Renal cortex interstitium (tissue), 15 donors: ENCODE results near the gene FAM227B. TPM values are rescaled to one million over a fixed set of nuclear protein-coding genes. Genes with fewer than 3 reads are reported as not detected.
"Not testable (repeated sequence)": the region's sequence is repeated elsewhere in the genome, so short reads cannot be mapped to it uniquely, and the experiment has no call there.

ENCODE experiments used
- DNase-seq, 11 donors: peaks; one replicate each; pipeline ENCODE4 v3.0.0-alpha.2; 2013; ENCODE audit warnings: low read depth in 9 of 11, low spot score in 4 of 11; ENCODE audit errors: extremely low read depth in 1 of 11
- long read RNA-seq, 16 experiments: transcript quantifications; one replicate each; lab custom pipeline, GENCODE V29; 2026
- polyA plus RNA-seq, 3 donors: library from polyadenylated mRNA; unstranded; fragments of 120-200 nt; gene quantifications; one replicate each; pipeline ENCODE4 v1.2.1, GENCODE V29; 2013; ENCODE audit not compliant: insufficient read length in 3 of 3

The FAM227B gene
- polyA plus RNA-seq, result 10 to 100 TPM; 14.8 to 18.5 (median 16.1) TPM
- long read RNA-seq, donor 1, partial matches to known transcripts, result 17 of 17 reads
- long read RNA-seq, donor 1, other reads (novel, unspliced or antisense), result 0 of 17 reads
- long read RNA-seq, donor 2, result 0 reads
- long read RNA-seq, donor 3, partial matches to known transcripts, result 0 of 1 reads
- long read RNA-seq, donor 3, other reads (novel, unspliced or antisense), result 0 of 1 reads
- long read RNA-seq, donor 4, result 0 reads
- long read RNA-seq, donor 5, result 0 reads
- long read RNA-seq, donor 6, result 0 reads
- long read RNA-seq, donor 7, partial matches to known transcripts, result 0 of 1 reads
- long read RNA-seq, donor 7, other reads (novel, unspliced or antisense), result 0 of 1 reads
- long read RNA-seq, donor 8, result 0 reads
- long read RNA-seq, donor 9, result 0 reads
- long read RNA-seq, donor 10, result 0 reads
- long read RNA-seq, donor 11, result 0 reads
- long read RNA-seq, donor 12, result 0 reads
- long read RNA-seq, donor 13, result 0 reads
- long read RNA-seq, donor 14, partial matches to known transcripts, result 7 of 7 reads
- long read RNA-seq, donor 14, other reads (novel, unspliced or antisense), result 0 of 7 reads
- long read RNA-seq, donor 15, result 0 reads
- long read RNA-seq, donor 16, partial matches to known transcripts, result 48 of 95 reads
- long read RNA-seq, donor 16, other reads (novel, unspliced or antisense), result 45 of 95 reads

- DNase-seq, result peak; percentile 88 to 98 (median 96)
Measured at GRCh38 chr15:49620658-49621368, at the start of gene FAM227B, which contains the start of gene DTWD1. Gene FAM227B, minus strand, starts transcription at chr15:49620818. Its CDS starts 5,647 bp downstream, at chr15:49615171. Gene DTWD1, plus strand, starts transcription at chr15:49621048. Its CDS starts 4,120 bp downstream, at chr15:49625168.

- DNase-seq, result no peak
Measured at GRCh38 chr15:49669288-49669687, 48.7 kb upstream of the FAM227B start.

GRCh38 chr15:49666486-49666885 lies 45.9 kb upstream of the FAM227B start:
- DNase-seq, result not testable (repeated sequence)

GRCh38 chr15:49664716-49665115 lies 44.1 kb upstream of the FAM227B start:
- no peak for DNase-seq

GRCh38 chr15:49656734-49657133 lies 36.1 kb upstream of the FAM227B start:
- no peak for DNase-seq

GRCh38 chr15:49652922-49653321 lies 32.3 kb upstream of the FAM227B start:
- no peak for DNase-seq

- peak in 1 of 11 donors; percentile 28 for DNase-seq
Measured at GRCh38 chr15:49650676-49651075, 30.1 kb upstream of the FAM227B start.

- no peak for DNase-seq
Measured at GRCh38 chr15:49649987-49650386, 29.4 kb upstream of the FAM227B start.

- no peak for DNase-seq
Measured at GRCh38 chr15:49646891-49647290, 26.3 kb upstream of the FAM227B start.

- peak; percentile 40 to 74 (median 52) for DNase-seq
Measured at GRCh38 chr15:49645941-49646340, 25.3 kb upstream of the FAM227B start.

GRCh38 chr15:49645277-49645676 lies 24.7 kb upstream of the FAM227B start:
- DNase-seq, result no peak

GRCh38 chr15:49644364-49644794 lies 23.8 kb upstream of the FAM227B start:
- no peak for DNase-seq

GRCh38 chr15:49637857-49638256 lies 17.2 kb upstream of the FAM227B start:
- no peak for DNase-seq

GRCh38 chr15:49628379-49628778 lies 7.8 kb upstream of the FAM227B start:
- DNase-seq, result no peak

- no peak for DNase-seq
Measured at GRCh38 chr15:49627407-49627877, 6.8 kb upstream of the FAM227B start.

GRCh38 chr15:49625460-49626036 lies 4.9 kb upstream of the FAM227B start:
- DNase-seq, result no peak

GRCh38 chr15:49624056-49624455 lies 3.4 kb upstream of the FAM227B start:
- no peak for DNase-seq

- DNase-seq, result no peak
Measured at GRCh38 chr15:49622561-49622960, 1.9 kb upstream of the FAM227B start.

GRCh38 chr15:49621887-49622286 lies 1.3 kb upstream of the FAM227B start:
- no peak for DNase-seq
